Measurements from ENCODE around the gene PPIG. TPM values are rescaled to one million over a fixed set of nuclear protein-coding genes. Genes with fewer than 3 reads are reported as not detected.
"Not testable (repeated sequence)": the region's sequence is repeated elsewhere in the genome, so short reads cannot be mapped to it uniquely, and the experiment has no call there.

The PPIG gene
- total and polyA plus RNA-seq, 2 of the 4 experiments (the other 2 are of a cell fraction): 10.4 to 16.7 TPM

DNA sequence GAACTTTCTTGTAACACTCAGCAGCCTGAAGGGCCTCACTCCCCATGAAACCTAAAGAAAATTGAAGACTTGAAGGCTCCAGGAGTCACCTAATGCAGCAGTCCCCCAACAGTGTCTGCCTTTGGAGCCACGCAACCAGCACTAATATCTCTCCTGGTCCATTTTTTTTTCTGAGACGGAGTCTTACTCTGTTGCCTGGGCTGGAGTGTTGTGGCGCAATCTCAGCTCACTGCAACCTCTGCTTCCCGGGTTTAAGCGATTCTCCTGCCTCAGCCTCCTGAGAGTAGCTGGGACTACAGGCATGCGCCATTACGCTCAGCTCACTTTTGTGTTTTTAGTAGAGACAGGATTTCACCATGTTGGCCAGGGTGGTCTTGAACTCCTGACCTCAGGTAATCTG is 12.4 kb downstream of the PPIG start:
- H2BK120ac ChIP-seq (ENCODE audit: low read depth, low read length); H4K91ac ChIP-seq (ENCODE audit: insufficient read depth, low read depth, low read length); H3K9me3 ChIP-seq (ENCODE audit: control insufficient read depth, insufficient read depth, low read length); H4K5ac ChIP-seq (ENCODE audit: low read depth, low read length); intact Hi-C loops (cut with micrococcal nuclease); H2AK9ac ChIP-seq (replicated peaks; ENCODE audit: low read depth, low read length, poor library complexity); H3K4me1 ChIP-seq (ENCODE audit: control insufficient read depth, insufficient read depth, low read length); H2BK15ac ChIP-seq (ENCODE audit: low read depth, low read length); DNase-seq; H3K14ac ChIP-seq (replicated peaks; ENCODE audit: low read depth, low read length); ATAC-seq (ENCODE audit: low read depth); H3K9ac ChIP-seq (ENCODE audit: low read depth, low read length); in situ Hi-C loops (cut with MboI; ENCODE audit: low sequenced_read_pairs); H3K23ac ChIP-seq (ENCODE audit: low read depth, low read length); H2AK5ac ChIP-seq (ENCODE audit: low read depth, low read length); H2BK5ac ChIP-seq (ENCODE audit: low read depth, low read length, poor library complexity, severe bottlenecking); BruUV-seq (replicated peaks); H3K9me1 ChIP-seq (ENCODE audit: insufficient read depth, low read length); H2BK20ac ChIP-seq (ENCODE audit: low read depth, low read length); H3K4me3 ChIP-seq (ENCODE audit: insufficient read depth, low read depth, low read length); dilution Hi-C loops (cut with HindIII; ENCODE audit: low sequenced_read_pairs, unreplicated experiment); H2AFZ ChIP-seq (replicated peaks; ENCODE audit: low read length, poor library complexity); H3K27me3 ChIP-seq (ENCODE audit: control insufficient read depth, insufficient read depth, low read length); H3K18ac ChIP-seq (ENCODE audit: low read depth, low read length); H3K4me2 ChIP-seq (ENCODE audit: low read depth, low read length); POLR2A ChIA-PET (ENCODE audit: unreplicated experiment); H3K36me3 ChIP-seq (ENCODE audit: control insufficient read depth, insufficient read depth, low read length); H4K8ac ChIP-seq (ENCODE audit: low read depth in 2 of 2, low read length in 2 of 2); H3K4ac ChIP-seq (ENCODE audit: low read depth, low read length); H3K27ac ChIP-seq (ENCODE audit: insufficient read depth, low read length); H3K56ac ChIP-seq (ENCODE audit: extremely low read depth, insufficient read depth, low read length): not testable (repeated sequence)
- Histone ChIP-seq H4K20me1 (ENCODE audit: insufficient read depth, low read length) (peaks cover 25% of the 10 kb centered on the region), H3K79me1 (ENCODE audit: low read depth in 1 of 2, low read length in 2 of 2) (peaks cover 2 to 24% of the 10 kb centered on the region in 2 experiments; a peak in 3 of 4 replicates)
- CTCF ChIA-PET: interaction anchor here (0.6 kb wide), 1 partner anchor 36 kb away, joined by 4 read pairs; no protein-coding TSS in a partner anchor
- WGBS, 2 experiments (ENCODE audit: extremely low coverage in 2 of 2, insufficient read length in 1 of 2): 80% methylated on average over 1 of the region's 7 CpGs; no CpG with 5 or more reads in 1 of the 2 experiments
